ENCODE results near the gene HDAC4. TPM values are rescaled to one million over a fixed set of nuclear protein-coding genes. Genes with fewer than 3 reads are reported as not detected.

Gene HDAC4
- total RNA-seq, 2 donors from 2014 or later: 49.8 to 71.7 TPM

DNA sequence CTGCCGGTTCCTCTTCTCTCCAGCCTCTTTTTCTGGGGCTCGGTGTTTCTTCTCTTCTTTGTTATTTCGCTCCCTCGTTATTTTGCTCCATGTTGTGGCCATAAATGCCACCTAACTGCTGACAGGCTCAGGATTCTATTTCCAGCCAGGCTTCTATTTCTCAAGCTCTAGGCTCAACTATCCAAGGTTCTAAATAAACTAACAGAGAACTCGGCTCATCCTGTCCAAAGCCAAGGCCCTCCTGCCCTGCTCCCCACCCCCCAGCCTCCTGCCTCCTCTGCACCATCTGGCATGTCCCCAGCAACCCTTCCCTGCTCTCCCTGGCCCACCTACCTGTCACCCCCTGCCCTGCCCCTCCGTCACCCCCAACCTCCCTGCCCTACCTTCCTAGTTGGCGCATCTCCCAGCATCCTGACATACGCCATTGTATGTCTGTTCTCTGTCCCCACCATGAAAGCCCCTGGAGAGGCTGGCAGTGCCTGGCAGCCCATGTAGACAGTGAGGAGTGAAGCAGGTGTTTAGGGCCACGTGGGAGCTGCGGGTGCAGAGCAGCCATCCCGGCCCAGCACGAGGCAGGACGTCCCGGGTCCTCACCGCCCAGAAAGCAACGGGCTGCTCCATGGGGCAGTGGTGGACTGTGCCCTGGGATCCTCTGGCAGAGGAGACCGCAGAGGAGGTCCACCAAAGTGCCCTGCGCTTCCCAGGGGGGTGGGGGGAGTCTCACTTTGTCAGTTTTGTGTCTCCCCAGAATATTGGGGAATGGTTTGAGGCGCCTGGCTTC is 366.1 kb downstream of the HDAC4 start:
- H3K27me3 Mint-ChIP-seq (ENCODE audit: low read depth): peaks cover 38% of the 10 kb centered on the region
- H3K36me3 Mint-ChIP-seq (ENCODE audit: insufficient read depth in 2 of 2): no peaks in the 10 kb centered on the region
- no peak for DNase-seq
- no peaks in the 10 kb centered on the region for H3K9me3 Mint-ChIP-seq
- H3K4me1 Mint-ChIP-seq (ENCODE audit: low read depth): no peaks in the 10 kb centered on the region
- peak in 1 of 2 donors; percentile 14 for ATAC-seq (replicated peaks in 1 of 2)
- H3K4me3 Mint-ChIP-seq: no peak overlapping the region
- H3K27ac Mint-ChIP-seq: no peak overlapping the region

DNA sequence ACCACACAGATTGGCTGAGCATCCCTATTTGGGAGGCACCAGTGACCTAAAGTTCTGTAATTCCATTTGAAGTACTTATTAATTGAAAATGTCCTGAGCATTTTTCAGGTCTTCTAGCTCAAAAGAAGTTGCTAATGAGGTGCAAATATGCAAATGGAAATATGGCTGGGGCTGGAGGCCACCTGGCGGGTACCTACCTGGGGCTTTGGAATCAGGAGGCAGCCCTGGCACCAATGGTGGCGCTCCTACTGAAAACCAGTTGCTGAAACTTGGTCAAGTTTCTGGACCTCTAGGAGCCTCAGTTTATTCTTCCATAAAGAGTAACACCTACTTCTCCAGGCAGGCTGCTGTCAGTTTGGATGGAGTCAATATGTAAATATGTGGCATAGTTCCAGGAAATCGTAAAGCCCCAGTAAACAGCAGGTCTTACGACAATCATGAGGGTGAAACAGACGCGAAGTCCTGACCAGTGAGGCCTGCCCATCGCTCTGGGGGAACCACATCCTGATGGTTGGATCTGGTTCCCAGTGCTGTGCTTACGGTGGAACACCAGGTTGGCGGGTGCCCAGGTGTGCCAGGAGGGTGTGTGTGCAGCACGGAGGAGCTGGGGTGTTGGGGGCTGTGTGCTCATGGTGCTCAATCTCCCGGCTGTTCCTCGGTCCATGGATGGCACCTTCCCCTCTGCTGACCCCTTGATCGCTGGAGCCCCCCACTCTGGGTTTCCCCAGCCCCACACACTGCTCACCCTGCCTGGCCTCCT is 366.8 kb downstream of the HDAC4 start:
- ATAC-seq (replicated peaks in 1 of 2) (no peak), DNase-seq (no peak)
- Mint-ChIP-seq H3K27ac (no peak overlapping the region), H3K4me1 (ENCODE audit: low read depth) (no peaks in the 10 kb centered on the region), H3K36me3 (ENCODE audit: insufficient read depth in 2 of 2) (no peaks in the 10 kb centered on the region), H3K4me3 (no peak overlapping the region), H3K9me3 (no peaks in the 10 kb centered on the region), H3K27me3 (ENCODE audit: low read depth) (peaks cover 38% of the 10 kb centered on the region)

DNA sequence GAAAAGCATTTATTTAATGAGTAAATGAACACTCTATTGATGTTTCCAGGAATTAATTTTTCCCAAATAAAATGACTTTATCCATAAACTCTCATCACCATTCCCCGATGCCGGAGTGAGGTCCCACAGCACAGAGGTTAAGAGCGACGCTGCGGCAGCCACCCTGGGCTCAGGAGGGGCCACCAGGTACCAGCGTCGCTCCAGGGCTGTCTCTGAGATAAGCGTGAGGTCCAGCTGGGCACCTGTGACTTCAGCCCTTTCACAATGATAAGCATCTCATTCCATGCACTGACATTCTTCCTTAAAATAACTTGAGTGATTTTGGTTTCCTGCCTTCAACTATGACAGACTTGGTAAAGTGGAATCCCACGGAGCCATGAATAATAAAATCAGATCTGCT is 370.9 kb downstream of the HDAC4 start:
- H3K27me3 Mint-ChIP-seq (ENCODE audit: low read depth): peaks cover 38% of the 10 kb centered on the region
- H3K4me1 Mint-ChIP-seq (ENCODE audit: low read depth): no peaks in the 10 kb centered on the region
- ATAC-seq (replicated peaks in 1 of 2) (no peak), DNase-seq (no peak)
- no peak overlapping the region for H3K27ac Mint-ChIP-seq
- no peaks in the 10 kb centered on the region for H3K9me3 Mint-ChIP-seq
- H3K4me3 Mint-ChIP-seq: no peak overlapping the region
- H3K36me3 Mint-ChIP-seq (ENCODE audit: insufficient read depth in 2 of 2): no peaks in the 10 kb centered on the region

DNA sequence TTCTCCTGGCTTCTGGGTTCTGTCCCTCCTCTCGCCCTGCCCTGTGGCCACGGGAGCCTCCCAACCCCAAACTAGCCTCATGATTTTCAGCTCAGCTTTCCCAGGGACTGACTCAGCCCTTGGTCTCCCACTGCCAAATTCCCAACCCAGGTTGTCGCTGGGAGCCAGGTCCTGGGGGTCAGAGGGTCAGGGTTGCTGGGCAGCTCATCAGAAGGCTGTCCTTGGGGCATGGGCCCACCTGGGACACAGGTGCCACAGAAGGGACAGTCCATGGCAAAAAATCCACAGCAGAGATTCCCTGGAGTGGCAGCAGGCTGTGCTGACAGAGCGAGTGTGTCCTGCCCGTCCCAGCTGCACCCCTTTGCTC is 372.6 kb downstream of the HDAC4 start:
- H3K4me3 Mint-ChIP-seq: no peak overlapping the region
- no peak overlapping the region for H3K27ac Mint-ChIP-seq
- DNase-seq (no peak), ATAC-seq (replicated peaks in 1 of 2) (no peak)
- H3K27me3 Mint-ChIP-seq (ENCODE audit: low read depth): peaks cover 29% of the 10 kb centered on the region
- no peaks in the 10 kb centered on the region for H3K4me1 Mint-ChIP-seq (ENCODE audit: low read depth)
- H3K36me3 Mint-ChIP-seq (ENCODE audit: insufficient read depth in 2 of 2): no peaks in the 10 kb centered on the region
- H3K9me3 Mint-ChIP-seq: no peaks in the 10 kb centered on the region

DNA sequence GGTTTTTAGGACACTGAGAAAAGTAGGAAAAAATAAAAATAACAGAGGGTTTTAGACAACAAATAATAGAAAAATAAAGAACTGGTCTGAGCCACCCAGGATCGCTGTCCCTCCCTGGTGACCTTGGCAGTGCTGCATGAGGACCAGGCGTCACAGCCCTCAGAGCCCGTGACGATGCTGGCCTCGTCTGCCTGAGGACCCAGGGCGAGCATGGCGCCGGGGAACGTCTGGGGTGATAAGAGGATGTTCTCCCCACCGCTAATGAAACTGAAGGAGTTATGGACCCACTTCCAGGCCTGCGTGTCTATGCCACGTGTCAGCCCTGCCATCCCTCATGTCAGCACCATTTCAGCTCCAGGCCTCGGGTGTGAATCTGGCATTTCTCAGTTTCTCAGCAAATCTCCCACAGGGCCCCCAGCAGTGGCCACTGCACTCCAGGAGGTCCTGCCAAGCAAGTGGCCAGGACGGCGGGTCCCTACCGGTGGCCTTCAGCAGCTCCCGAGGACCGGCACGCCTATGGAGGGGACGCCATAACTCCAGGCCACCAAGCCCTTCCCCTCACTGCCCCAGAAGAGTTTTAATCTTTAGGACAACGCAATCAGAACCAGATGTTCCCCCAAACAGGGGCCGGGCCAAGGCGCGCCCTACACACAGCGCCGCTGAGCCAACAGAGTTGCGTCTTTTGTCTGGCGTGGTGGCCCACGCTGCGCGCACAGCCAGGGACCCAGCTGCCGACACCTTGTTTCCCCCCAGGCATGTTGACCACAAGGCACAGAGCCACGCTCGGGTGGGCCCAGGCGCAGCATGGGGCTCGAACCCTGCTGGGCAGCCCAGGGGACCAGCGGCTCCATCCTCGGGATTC is 373.2 kb downstream of the HDAC4 start:
- Mint-ChIP-seq H3K27me3 (ENCODE audit: low read depth) (peaks cover 30% of the 10 kb centered on the region), H3K27ac (no peak overlapping the region), H3K4me1 (ENCODE audit: low read depth) (no peaks in the 10 kb centered on the region), H3K9me3 (no peaks in the 10 kb centered on the region), H3K4me3 (no peak overlapping the region), H3K36me3 (ENCODE audit: insufficient read depth in 2 of 2) (no peaks in the 10 kb centered on the region)
- ATAC-seq (replicated peaks in 1 of 2) (no peak), DNase-seq (no peak)

DNA sequence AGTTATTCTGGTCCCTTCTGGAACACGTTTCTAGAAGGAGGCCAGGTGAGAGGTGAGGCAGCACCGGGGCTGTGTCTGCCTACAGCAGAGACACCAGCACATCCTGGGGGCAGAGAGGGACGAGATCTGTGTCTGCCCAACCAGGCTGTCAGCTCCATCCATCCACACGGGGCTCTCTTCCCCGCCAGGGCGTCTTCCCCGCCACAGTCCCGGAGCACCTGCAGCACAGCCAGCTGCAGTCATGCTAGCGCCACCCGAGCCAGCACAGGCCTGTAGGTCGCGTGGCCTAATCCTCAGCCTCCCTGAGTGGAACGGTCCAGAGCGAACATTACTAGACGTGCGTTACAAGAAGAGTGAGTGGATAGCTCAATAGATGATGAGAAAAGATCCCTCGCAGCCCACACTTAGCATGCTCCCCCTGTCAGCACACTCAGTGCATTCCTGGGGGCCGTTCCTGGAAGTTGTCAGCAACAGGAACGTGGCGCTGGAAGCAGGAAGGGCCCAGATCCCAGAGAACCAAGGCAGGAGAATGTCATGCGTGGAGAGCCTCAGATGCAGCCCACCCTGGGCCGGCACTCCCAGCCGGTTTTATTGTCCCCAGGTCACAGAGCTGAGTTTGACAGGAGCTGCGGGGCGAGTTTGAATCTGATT is 374.0 kb downstream of the HDAC4 start:
- Mint-ChIP-seq H3K27ac (no peak overlapping the region), H3K4me3 (no peak overlapping the region), H3K27me3 (ENCODE audit: low read depth) (peaks cover 22% of the 10 kb centered on the region), H3K4me1 (ENCODE audit: low read depth) (no peaks in the 10 kb centered on the region), H3K36me3 (ENCODE audit: insufficient read depth in 2 of 2) (no peaks in the 10 kb centered on the region), H3K9me3 (no peaks in the 10 kb centered on the region)
- no peak for DNase-seq
- no peak for ATAC-seq (replicated peaks in 1 of 2)

DNA sequence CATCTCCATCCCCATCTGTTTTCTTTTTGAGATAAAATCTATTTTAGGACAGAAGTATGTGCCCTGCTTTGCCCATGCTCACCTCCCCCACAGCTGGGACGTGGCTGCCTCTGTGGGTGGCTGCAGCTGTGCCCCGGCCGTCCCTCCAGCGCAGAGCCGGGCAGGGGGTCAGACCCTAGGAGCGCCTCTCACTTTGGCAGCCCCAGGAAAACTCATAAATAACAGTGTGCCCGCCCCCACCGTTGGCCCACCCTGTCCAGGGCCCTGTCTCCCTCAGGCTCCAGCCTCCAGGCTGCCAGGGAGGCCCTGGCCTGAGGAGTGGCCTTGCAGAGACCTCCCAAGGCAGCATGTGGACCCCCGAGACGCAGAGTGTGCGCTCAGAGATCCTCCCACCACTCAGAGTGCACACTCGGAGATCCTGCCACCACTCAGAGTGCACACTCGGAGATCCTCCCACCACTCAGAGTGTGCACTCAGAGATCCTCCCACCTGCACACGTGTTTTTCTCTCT is 374.8 kb downstream of the HDAC4 start:
- Mint-ChIP-seq H3K9me3 (no peaks in the 10 kb centered on the region), H3K4me1 (ENCODE audit: low read depth) (no peaks in the 10 kb centered on the region), H3K27me3 (ENCODE audit: low read depth) (peaks cover 14% of the 10 kb centered on the region), H3K4me3 (no peak overlapping the region), H3K27ac (no peak overlapping the region), H3K36me3 (ENCODE audit: insufficient read depth in 2 of 2) (no peaks in the 10 kb centered on the region)
- no peak for DNase-seq
- no peak for ATAC-seq (replicated peaks in 1 of 2)

DNA sequence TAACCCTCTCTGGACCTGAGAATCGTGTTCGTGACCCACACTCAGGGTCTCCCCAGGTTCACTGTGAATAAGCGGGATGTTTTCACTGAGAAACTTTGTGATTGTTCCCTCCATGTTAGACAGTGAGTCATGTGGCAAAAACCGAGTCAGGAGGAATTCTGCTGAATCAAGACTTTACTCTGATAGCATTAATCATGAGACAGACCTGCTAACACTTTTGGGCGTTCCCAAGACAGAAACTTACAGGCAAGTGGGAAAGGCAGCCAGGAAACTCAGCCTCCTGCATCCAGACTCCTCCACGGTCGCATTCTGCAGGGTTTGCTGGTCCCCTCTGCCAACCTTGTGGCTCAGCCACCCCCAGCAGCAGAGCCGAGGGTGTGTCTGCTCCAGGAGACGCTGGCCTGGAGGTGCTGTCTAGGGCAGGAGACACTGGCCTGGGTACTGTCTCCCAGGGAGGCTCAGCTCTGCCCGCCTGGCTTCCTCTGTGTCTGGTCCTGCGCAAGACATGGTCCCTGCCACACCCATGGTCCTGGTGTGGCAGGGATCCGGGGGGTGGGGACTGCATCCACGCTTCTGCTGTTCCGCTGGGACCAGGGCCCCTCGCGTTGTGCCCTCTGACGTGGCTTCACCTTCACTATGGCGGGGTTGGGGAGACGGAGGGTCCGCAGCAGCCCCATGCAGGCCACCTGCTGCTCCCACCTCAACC is 375.6 kb downstream of the HDAC4 start:
- ATAC-seq (replicated peaks in 1 of 2): no peak
- H3K9me3 Mint-ChIP-seq: no peaks in the 10 kb centered on the region
- no peak overlapping the region for H3K4me3 Mint-ChIP-seq
- peaks cover 8% of the 10 kb centered on the region for H3K27me3 Mint-ChIP-seq (ENCODE audit: low read depth)
- no peak for DNase-seq
- no peaks in the 10 kb centered on the region for H3K4me1 Mint-ChIP-seq (ENCODE audit: low read depth)
- H3K27ac Mint-ChIP-seq: no peak overlapping the region
- no peaks in the 10 kb centered on the region for H3K36me3 Mint-ChIP-seq (ENCODE audit: insufficient read depth in 2 of 2)

DNA sequence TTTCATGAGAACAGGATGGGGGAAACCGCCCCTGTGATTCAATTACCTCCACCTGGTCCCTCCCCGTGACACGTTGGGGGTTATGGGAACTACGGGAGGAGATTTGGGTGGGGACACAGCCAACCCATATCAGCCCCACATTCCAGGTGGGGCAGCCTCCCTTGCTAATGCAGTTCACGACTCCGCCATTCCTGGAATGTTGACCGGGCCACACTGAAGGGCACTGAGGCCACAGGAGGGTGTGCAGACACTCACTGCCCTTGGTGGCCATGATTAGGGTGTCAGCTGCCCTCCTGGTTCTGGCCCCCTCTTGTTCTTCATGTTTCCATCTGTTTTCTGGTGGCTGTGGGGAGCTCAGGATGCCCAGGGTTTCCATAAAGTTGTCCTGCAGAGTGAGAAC is 376.6 kb downstream of the HDAC4 start:
- no peaks in the 10 kb centered on the region for H3K4me1 Mint-ChIP-seq (ENCODE audit: low read depth)
- H3K27me3 Mint-ChIP-seq (ENCODE audit: low read depth): peaks cover 8% of the 10 kb centered on the region
- no peak for ATAC-seq (replicated peaks in 1 of 2)
- H3K27ac Mint-ChIP-seq: no peak overlapping the region
- H3K36me3 Mint-ChIP-seq (ENCODE audit: insufficient read depth in 2 of 2): no peaks in the 10 kb centered on the region
- DNase-seq: no peak
- H3K9me3 Mint-ChIP-seq: no peaks in the 10 kb centered on the region
- H3K4me3 Mint-ChIP-seq: no peak overlapping the region

DNA sequence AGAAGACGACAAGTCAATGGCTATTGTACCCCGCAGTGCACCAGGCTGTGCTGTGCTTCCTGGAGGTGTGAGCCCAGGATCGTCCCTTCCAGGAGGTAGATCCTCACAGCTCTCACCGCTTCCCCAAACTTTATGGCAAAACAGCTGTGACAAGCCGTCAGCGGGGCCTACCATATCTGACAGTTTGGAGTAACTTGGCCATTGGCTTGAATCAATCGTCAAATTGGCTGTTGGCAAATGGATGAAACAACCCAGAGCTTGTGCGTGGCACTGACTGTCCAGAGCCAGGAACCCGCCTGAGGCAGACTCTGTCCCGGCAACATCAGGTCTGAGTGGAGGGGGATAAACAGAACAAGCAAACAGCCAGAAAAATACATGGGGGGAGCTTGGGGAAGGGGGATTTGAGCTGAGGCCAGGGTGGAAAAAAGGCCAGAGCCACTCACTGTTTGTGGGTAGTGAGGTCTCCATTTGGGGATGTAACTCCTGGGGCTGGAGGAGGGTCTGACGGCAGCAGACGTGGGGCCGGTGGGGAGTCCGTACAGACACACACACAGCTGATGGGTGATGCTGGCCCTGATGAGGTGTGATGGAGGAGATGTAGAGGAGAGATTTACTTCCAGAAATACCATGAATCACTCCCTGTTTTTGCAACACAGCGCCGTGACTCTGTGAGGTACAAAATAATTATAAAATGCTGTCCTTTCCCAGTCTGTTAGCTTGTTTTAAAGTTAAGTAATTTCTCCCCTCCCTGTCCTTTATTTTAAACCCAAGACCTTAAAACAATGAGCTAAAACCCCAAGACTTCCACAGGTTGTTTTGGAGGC is 378.2 kb downstream of the HDAC4 start:
- no peak overlapping the region for H3K27ac Mint-ChIP-seq
- H3K4me1 Mint-ChIP-seq (ENCODE audit: low read depth): no peaks in the 10 kb centered on the region
- DNase-seq (no peak), ATAC-seq (replicated peaks in 1 of 2) (no peak)
- no peak overlapping the region for H3K4me3 Mint-ChIP-seq
- peaks cover 8% of the 10 kb centered on the region for H3K27me3 Mint-ChIP-seq (ENCODE audit: low read depth)
- H3K36me3 Mint-ChIP-seq (ENCODE audit: insufficient read depth in 2 of 2): no peaks in the 10 kb centered on the region
- no peaks in the 10 kb centered on the region for H3K9me3 Mint-ChIP-seq

DNA sequence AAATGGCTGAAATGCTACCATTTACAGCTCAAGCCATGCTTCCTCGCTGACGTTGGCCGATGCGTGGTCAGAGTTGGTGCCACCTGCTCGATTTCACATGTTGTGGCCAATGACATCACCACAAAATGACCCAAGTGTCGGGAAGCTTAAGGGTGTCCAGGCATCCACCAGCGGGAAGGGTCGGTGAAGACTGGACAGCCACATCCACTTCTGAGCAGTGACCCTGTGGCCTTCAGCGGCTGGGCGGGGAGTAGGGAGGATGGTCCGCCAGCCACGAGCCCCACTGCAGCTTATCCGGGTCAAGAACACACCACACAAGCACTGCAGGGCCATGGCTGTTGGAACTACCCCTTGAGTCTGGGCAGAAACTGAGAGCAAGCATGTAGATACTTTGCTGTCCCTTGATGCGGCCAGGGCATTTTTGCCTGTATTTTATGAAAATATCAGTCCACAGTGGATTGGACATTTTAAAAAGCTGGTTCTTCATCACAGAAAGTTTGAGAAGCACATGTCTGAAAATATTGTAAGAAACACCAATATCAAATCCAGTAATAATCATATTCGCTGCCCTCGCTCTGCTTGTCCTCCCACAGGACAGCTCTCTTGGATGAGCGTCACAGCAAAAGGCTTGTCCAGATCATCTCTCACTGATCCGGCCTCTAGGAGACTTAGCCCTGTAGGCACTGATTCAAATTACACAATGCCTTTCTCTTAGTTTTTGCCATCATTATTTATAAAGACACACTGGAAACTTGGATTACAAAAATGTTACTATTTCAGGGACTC is 379.0 kb downstream of the HDAC4 start:
- H3K36me3 Mint-ChIP-seq (ENCODE audit: insufficient read depth in 2 of 2): no peaks in the 10 kb centered on the region
- no peak for DNase-seq
- no peak for ATAC-seq (replicated peaks in 1 of 2)
- peaks cover 8% of the 10 kb centered on the region for H3K27me3 Mint-ChIP-seq (ENCODE audit: low read depth)
- no peak overlapping the region for H3K4me3 Mint-ChIP-seq
- no peaks in the 10 kb centered on the region for H3K4me1 Mint-ChIP-seq (ENCODE audit: low read depth)
- H3K27ac Mint-ChIP-seq: no peak overlapping the region
- no peaks in the 10 kb centered on the region for H3K9me3 Mint-ChIP-seq

All from activated T-cell treated with anti-CD3 and anti-CD28 coated beads, Interleukin-2, amount 50 U/mL, for 72 hours (primary cell).